ENCODE measurements around the gene BARX1.
"Not testable (repeated sequence)": the region's sequence is repeated elsewhere in the genome, so short reads cannot be mapped to it uniquely, and the experiment has no call there.

Gene BARX1

GRCh38 chr9:93951655-93952118 lies 3.5 kb downstream of the BARX1 start:
- no peak for DNase-seq (ENCODE audit: low read depth)

- DNase-seq (ENCODE audit: low read depth), result no peak
These were observed 4.2 kb downstream of the BARX1 start for GRCh38 chr9:93950619-93951601.

GRCh38 chr9:93949694-93950449 lies 5.3 kb downstream of the BARX1 start:
- DNase-seq (ENCODE audit: low read depth), result no peak

GRCh38 chr9:93949073-93949693 lies 6.0 kb downstream of the BARX1 start:
- no peak for DNase-seq (ENCODE audit: low read depth)

GRCh38 chr9:93948441-93949072 lies 6.6 kb downstream of the BARX1 start:
- no peak for DNase-seq (ENCODE audit: low read depth)

- DNase-seq (ENCODE audit: low read depth), result no peak
These were observed 7.6 kb downstream of the BARX1 start for GRCh38 chr9:93947409-93948070.

- no peak for DNase-seq (ENCODE audit: low read depth)
These were observed 8.8 kb downstream of the BARX1 start for GRCh38 chr9:93946338-93946712.

GRCh38 chr9:93945400-93946337 lies 9.5 kb downstream of the BARX1 start:
- no peak for DNase-seq (ENCODE audit: low read depth)

- no peak for DNase-seq (ENCODE audit: low read depth)
These were observed 11.1 kb downstream of the BARX1 start for GRCh38 chr9:93944011-93944410.

- no peak for DNase-seq (ENCODE audit: low read depth)
These were observed 13.0 kb downstream of the BARX1 start for GRCh38 chr9:93942161-93942560.

- no peak for DNase-seq (ENCODE audit: low read depth)
These were observed 13.7 kb downstream of the BARX1 start for GRCh38 chr9:93941493-93941892.

- DNase-seq (ENCODE audit: low read depth), result no peak
These were observed 14.2 kb downstream of the BARX1 start for GRCh38 chr9:93940951-93941350.

GRCh38 chr9:93939589-93939988 lies 15.6 kb downstream of the BARX1 start:
- not testable (repeated sequence) for DNase-seq (ENCODE audit: low read depth)

- no peak for DNase-seq (ENCODE audit: low read depth)
These were observed 18.0 kb downstream of the BARX1 start for GRCh38 chr9:93937193-93937592.

- DNase-seq (ENCODE audit: low read depth), result no peak
These were observed 23.2 kb downstream of the BARX1 start for GRCh38 chr9:93931905-93932304.

GRCh38 chr9:93930070-93930469 lies 25.1 kb downstream of the BARX1 start:
- DNase-seq (ENCODE audit: low read depth), result no peak

GRCh38 chr9:93929231-93929630 lies 25.9 kb downstream of the BARX1 start:
- DNase-seq (ENCODE audit: low read depth), result no peak

GRCh38 chr9:93922535-93922934 lies 32.6 kb downstream of the BARX1 start:
- no peak for DNase-seq (ENCODE audit: low read depth)

- no peak for DNase-seq (ENCODE audit: low read depth)
These were observed 34.9 kb downstream of the BARX1 start for GRCh38 chr9:93920131-93920800.

- no peak for DNase-seq (ENCODE audit: low read depth)
These were observed 37.1 kb downstream of the BARX1 start for GRCh38 chr9:93918061-93918460.

All from stimulated activated CD8-positive, alpha-beta memory T cell treated with anti-CD3 and anti-CD28 coated beads, Interleukin-15, amount 100 ng/mL, for 1 hour (primary cell).